Erythroblast (primary cell): Measurements from ENCODE around the gene HERC2.

ENCODE experiments used
- GATA1 ChIP-seq: IDR thresholded peaks from 2 replicates; pipeline ENCODE4 v1.6.1; 2011; ENCODE audit warnings: low read depth, mild to moderate bottlenecking, control low read depth, low read length, moderate library complexity
- POLR2A ChIP-seq: IDR thresholded peaks from 2 replicates; pipeline ENCODE4 v1.6.1; 2011; ENCODE audit warnings: mild to moderate bottlenecking, low read length

DNA sequence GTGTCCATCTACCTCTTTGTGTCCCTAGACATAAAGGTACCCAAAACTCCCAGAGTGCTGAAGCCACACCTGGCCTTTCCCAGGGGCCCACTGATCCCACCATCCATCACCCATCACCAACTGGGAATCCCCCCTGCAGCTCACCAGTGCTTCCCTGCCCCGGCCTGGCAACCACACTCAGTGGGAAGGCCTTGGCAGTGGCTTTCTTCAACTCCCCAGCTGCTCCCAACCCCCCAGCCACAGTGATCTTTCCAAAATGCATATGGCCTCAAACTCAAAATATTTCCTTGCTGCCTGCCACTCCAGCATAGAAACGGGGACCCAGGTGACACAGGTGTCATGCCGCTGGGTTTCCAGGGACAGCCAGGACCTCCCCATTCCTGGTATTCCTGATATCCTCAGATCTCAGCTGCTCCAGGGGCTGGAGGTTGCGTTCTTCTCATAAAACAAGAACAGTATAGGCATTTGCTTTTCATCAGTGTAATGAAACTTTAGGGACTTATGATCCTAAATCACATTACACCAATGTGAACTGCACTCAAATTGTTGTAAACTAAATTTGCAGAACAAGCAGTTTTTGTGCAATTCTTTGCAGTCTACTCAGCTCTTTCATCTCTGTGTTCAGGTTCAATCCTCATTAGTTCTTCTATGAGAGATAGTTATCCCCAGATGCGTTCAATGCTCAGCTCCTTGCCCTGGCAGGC lies 224.2 kb downstream of the HERC2 start:
- TF ChIP-seq POLR2A (no peak), GATA1 (no peak)
